HCT116 (cell line): ENCODE results near the gene STAG1. TPM values are rescaled to one million over a fixed set of nuclear protein-coding genes. Genes with fewer than 3 reads are reported as not detected.

Experiments used
- ATAC-seq: fragments of 200-7000 bp; cut with Tn5 transposase; 2 replicates; pipeline ENCODE4 v1.9.1; 2020; ENCODE audit warnings: mild to moderate bottlenecking, moderate library complexity
- BruUV-seq: library from RNA; stranded (reverse); fragments of 400-500 nt; replicated peaks from 2 replicates; lab custom pipeline; 2021; lab: Mats Ljungman, UMichigan
- CTCF ChIA-PET: fragments of 300-600 bp; sonication (Branson Sonifier 250); formaldehyde crosslinking; loops from one replicate; lab custom pipeline; 2021; ENCODE audit warnings: antibody characterized with exemption; lab: Charles Lee
- POLR2A ChIA-PET: fragments of 300-600, 350-600 bp; sonication (Branson Sonifier 250); formaldehyde crosslinking; loops from one replicate; lab custom pipeline; 2021; ENCODE audit warnings: antibody characterized with exemption; lab: Charles Lee
- RAD21 ChIA-PET, 2 experiments: fragments of 300-600 bp; sonication (Branson Sonifier 250); formaldehyde crosslinking; loops; one replicate each; lab custom pipeline; 2023; ENCODE audit warnings: low total read pairs in 2 of 2; ENCODE audit not compliant: uncharacterized antibody in 2 of 2, unreplicated experiment in 2 of 2, low non-redundant PET in 1 of 2; lab: Charles Lee
- DNase-seq: peaks from one replicate; pipeline ENCODE4 v3.0.0-alpha.2; 2010; ENCODE audit warnings: low read depth, low spot score
- H2AFZ ChIP-seq: fragments of 200-600 bp; shearing (Covaris generic), sonication (generic); 2 replicates; pipeline ENCODE4 v1.6.1; 2017; ENCODE audit warnings: low read depth, mixed run types, mixed read lengths, antibody characterized with exemption, low read length; ENCODE audit not compliant: poor library complexity, severe bottlenecking
- H3K27ac ChIP-seq: 2 replicates; pipeline ENCODE4 v1.5.1; 2012; ENCODE audit warnings: low read depth, low read length
- H3K27me3 ChIP-seq: fragments of 200-600 bp; sonication (generic); 2 replicates; pipeline ENCODE4 v1.6.1; 2016; ENCODE audit warnings: mixed run types, low read length, mixed read lengths; ENCODE audit not compliant: insufficient read depth
- H3K36me3 ChIP-seq, 2 experiments: fragments of 200-500 bp in 1 of 2; fragments of 200-600 bp in 1 of 2; sonication (Bioruptor generic) in 1 of 2; sonication (generic) in 1 of 2; 2 replicates each; pipeline versions ENCODE4 v1.5.1 to v1.6.1; 2014 to 2016; ENCODE audit warnings: low read length in 2 of 2, inconsistent platforms in 1 of 2, mixed read lengths in 1 of 2, mixed run types in 1 of 2; ENCODE audit not compliant: insufficient read depth in 2 of 2, control insufficient read depth in 1 of 2
- H3K4me1 ChIP-seq, 2 experiments: fragments of 200-600 bp in 1 of 2; sonication (generic) in 1 of 2; 2 replicates each; pipeline versions ENCODE4 v1.5.1 to v1.6.1; 2012 to 2017; ENCODE audit warnings: low read length in 2 of 2, inconsistent platforms in 1 of 2, mild to moderate bottlenecking in 1 of 2, mixed read lengths in 1 of 2, mixed run types in 1 of 2, moderate library complexity in 1 of 2; ENCODE audit not compliant: insufficient read depth in 2 of 2, control insufficient read depth in 1 of 2
- H3K4me2 ChIP-seq: fragments of 200-600 bp; sonication (generic); 2 replicates; pipeline ENCODE4 v1.6.1; 2017; ENCODE audit warnings: mixed run types, low read length, mixed read lengths
- H3K4me3 ChIP-seq, 2 experiments: fragments of 200-600 bp in 1 of 2; sonication (generic) in 1 of 2; replicated peaks in 1 of 2; 2 replicates each; pipeline ENCODE4 v1.5.1; 2011 to 2016; ENCODE audit warnings: low read length in 2 of 2, control low read depth in 1 of 2, low read depth in 1 of 2, mild to moderate bottlenecking in 1 of 2, mixed read lengths in 1 of 2, mixed run types in 1 of 2
- H3K79me2 ChIP-seq: fragments of 200-600 bp; sonication (generic); 2 replicates; pipeline ENCODE4 v1.6.1; 2017; ENCODE audit warnings: mild to moderate bottlenecking, mixed run types, low read length, moderate library complexity, mixed read lengths; ENCODE audit not compliant: insufficient read depth
- H3K9ac ChIP-seq: fragments of 200-600 bp; sonication (generic); 2 replicates; pipeline ENCODE4 v1.6.1; 2016; ENCODE audit warnings: low read length, mixed read lengths
- H3K9me2 ChIP-seq: fragments of 200-600 bp; sonication (generic), shearing (Covaris generic); 2 replicates; pipeline ENCODE4 v1.6.1; 2017; ENCODE audit warnings: mixed run types, mild to moderate bottlenecking, moderate library complexity; ENCODE audit not compliant: insufficient read depth
- H3K9me3 ChIP-seq, 2 experiments: fragments of 200-500 bp in 1 of 2; fragments of 200-600 bp in 1 of 2; sonication (Bioruptor generic) in 1 of 2; sonication (generic) in 1 of 2; 2 replicates each; pipeline ENCODE4 v1.6.1; 2014 to 2017; ENCODE audit warnings: low read length in 2 of 2, mixed read lengths in 2 of 2, inconsistent platforms in 1 of 2, low read depth in 1 of 2, mild to moderate bottlenecking in 1 of 2, mixed run types in 1 of 2, moderate library complexity in 1 of 2; ENCODE audit not compliant: control insufficient read depth in 1 of 2, insufficient read depth in 1 of 2
- H4K20me1 ChIP-seq: fragments of 200-600 bp; sonication (generic), shearing (Covaris generic); 2 replicates; pipeline ENCODE4 v1.6.1; 2017; ENCODE audit warnings: mixed run types, mild to moderate bottlenecking, moderate library complexity; ENCODE audit not compliant: insufficient read depth
- CEBPB ChIP-seq: IDR thresholded peaks from 2 replicates; pipeline ENCODE4 v1.6.1; 2012; ENCODE audit warnings: low read depth
- CTCF ChIP-seq, 3 experiments: fragments of 200-600 bp in 1 of 3; sonication (generic) in 1 of 3; IDR thresholded peaks in 2 of 3; conservative IDR thresholded peaks in 1 of 3; 2 replicates each; pipeline ENCODE4 v1.5.1; 2012 to 2017; ENCODE audit warnings: low read depth in 2 of 3, low read length in 2 of 3, antibody characterized with exemption in 1 of 3, borderline replicate concordance in 1 of 3, control low read depth in 1 of 3, mild to moderate bottlenecking in 1 of 3, mixed read lengths in 1 of 3, mixed run types in 1 of 3, moderate library complexity in 1 of 3; ENCODE audit not compliant: insufficient read depth in 1 of 3
- JUND ChIP-seq: IDR thresholded peaks from 2 replicates; pipeline ENCODE4 v1.6.1; 2012
- REST ChIP-seq: IDR thresholded peaks from 2 replicates; pipeline ENCODE4 v1.6.1; 2012; ENCODE audit warnings: low read depth
- SP1 ChIP-seq: IDR thresholded peaks from 2 replicates; pipeline ENCODE4 v1.6.1; 2012; ENCODE audit warnings: low read depth
- ZFX ChIP-seq: fragments of 450-650 bp; IDR thresholded peaks from 2 replicates; pipeline ENCODE4 v1.6.1; 2017
- intact Hi-C: fragments of 100-400 bp; cut with micrococcal nuclease; formaldehyde crosslinking; loops from 2 replicates; pipeline ENCODE4 v1.10.0; 2022
- total RNA-seq: library from RNA; stranded (reverse); gene quantifications from one replicate; pipeline ENCODE4 v1.2.1, GENCODE V29; 2021; ENCODE audit not compliant: unreplicated experiment
- TF ChIP-seq, protein P1 (sequence below): IDR thresholded peaks from 2 replicates; pipeline ENCODE4 v1.6.1; 2011; ENCODE audit warnings: mild to moderate bottlenecking, low read length, moderate library complexity; ENCODE audit not compliant: insufficient replicate concordance; ENCODE audit errors: extremely low read depth
- TF ChIP-seq, protein P2 (sequence below): IDR thresholded peaks from 2 replicates; pipeline ENCODE4 v1.6.1; 2012

STAG1 gene
- total RNA-seq, 1 experiment from 2014 or later: 29.4 TPM

- no peaks in the 10 kb centered on the region for H3K36me3 ChIP-seq
- no peak overlapping the region for H3K4me3 ChIP-seq
- POLR2A ChIA-PET: no interaction called here
- CTCF ChIA-PET: interaction anchor here (1.1 kb wide), 1 partner anchor 10 kb away, joined by 3 read pairs; no protein-coding TSS in a partner anchor
- RAD21 ChIA-PET: no interaction called here
- DNase-seq (no peak), ATAC-seq (no peak)
- intact Hi-C loops: no loop called here
- H3K9ac ChIP-seq: no peak overlapping the region
- no peak overlapping the region for H3K27ac ChIP-seq
- no peaks in the 10 kb centered on the region for H3K27me3 ChIP-seq
- peaks cover 3 to 5% of the 10 kb centered on the region in 2 experiments; a peak in 2 of 4 replicates for H3K4me1 ChIP-seq
- peaks cover 0 to 9% of the 10 kb centered on the region in 2 experiments; a peak in 1 of 4 replicates for H3K9me3 ChIP-seq
- TF ChIP-seq, protein P1, sequence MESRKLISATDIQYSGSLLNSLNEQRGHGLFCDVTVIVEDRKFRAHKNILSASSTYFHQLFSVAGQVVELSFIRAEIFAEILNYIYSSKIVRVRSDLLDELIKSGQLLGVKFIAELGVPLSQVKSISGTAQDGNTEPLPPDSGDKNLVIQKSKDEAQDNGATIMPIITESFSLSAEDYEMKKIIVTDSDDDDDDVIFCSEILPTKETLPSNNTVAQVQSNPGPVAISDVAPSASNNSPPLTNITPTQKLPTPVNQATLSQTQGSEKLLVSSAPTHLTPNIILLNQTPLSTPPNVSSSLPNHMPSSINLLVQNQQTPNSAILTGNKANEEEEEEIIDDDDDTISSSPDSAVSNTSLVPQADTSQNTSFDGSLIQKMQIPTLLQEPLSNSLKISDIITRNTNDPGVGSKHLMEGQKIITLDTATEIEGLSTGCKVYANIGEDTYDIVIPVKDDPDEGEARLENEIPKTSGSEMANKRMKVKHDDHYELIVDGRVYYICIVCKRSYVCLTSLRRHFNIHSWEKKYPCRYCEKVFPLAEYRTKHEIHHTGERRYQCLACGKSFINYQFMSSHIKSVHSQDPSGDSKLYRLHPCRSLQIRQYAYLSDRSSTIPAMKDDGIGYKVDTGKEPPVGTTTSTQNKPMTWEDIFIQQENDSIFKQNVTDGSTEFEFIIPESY: no peak
- TF ChIP-seq SP1: no peak
- BruUV-seq: no TSS peak
- no peaks in the 10 kb centered on the region for H3K9me2 ChIP-seq
- no peaks in the 10 kb centered on the region for H4K20me1 ChIP-seq
- no peak overlapping the region for H2AFZ ChIP-seq
- peaks cover 16% of the 10 kb centered on the region for H3K79me2 ChIP-seq
- H3K4me2 ChIP-seq: no peak overlapping the region
Measured at GRCh38 chr3:136535906-136536305, 216.3 kb downstream of the STAG1 start.

GRCh38 chr3:136532766-136533165 is 219.4 kb downstream of the STAG1 start:
- ATAC-seq: no peak
- no peak for DNase-seq
- H3K27me3 ChIP-seq: no peaks in the 10 kb centered on the region
- no peak overlapping the region for H3K4me2 ChIP-seq
- POLR2A ChIA-PET: no interaction called here
- no peak overlapping the region for H2AFZ ChIP-seq
- H3K4me1 ChIP-seq: peaks cover 2 to 4% of the 10 kb centered on the region in 2 experiments; a peak in 2 of 4 replicates
- H3K9ac ChIP-seq: no peak overlapping the region
- H3K9me2 ChIP-seq: no peaks in the 10 kb centered on the region
- no peak overlapping the region for H3K4me3 ChIP-seq
- no peak overlapping the region for H3K27ac ChIP-seq
- H4K20me1 ChIP-seq: no peaks in the 10 kb centered on the region
- H3K36me3 ChIP-seq: no peaks in the 10 kb centered on the region
- H3K9me3 ChIP-seq: peaks cover 0 to 9% of the 10 kb centered on the region in 2 experiments; a peak in 1 of 4 replicates
- intact Hi-C loops: no loop called here
- peaks cover 34% of the 10 kb centered on the region for H3K79me2 ChIP-seq
- CTCF ChIA-PET: no interaction called here
- RAD21 ChIA-PET: no interaction called here
- no TSS peak for BruUV-seq
- no peak for TF ChIP-seq CTCF (IDR thresholded peaks at IDR 0.05 in 2 of 3, conservative IDR thresholded peaks at IDR 0.05 in 1 of 3; ENCODE audit: borderline replicate concordance in 1 of 3, insufficient read depth in 1 of 3, low read depth in 2 of 3, low read length in 2 of 3)
- no peak for TF ChIP-seq CEBPB
- TF ChIP-seq ZFX: no peak
- TF ChIP-seq JUND: no peak
- TF ChIP-seq, protein P1: no peak
- no peak for TF ChIP-seq REST
- TF ChIP-seq, protein P2, sequence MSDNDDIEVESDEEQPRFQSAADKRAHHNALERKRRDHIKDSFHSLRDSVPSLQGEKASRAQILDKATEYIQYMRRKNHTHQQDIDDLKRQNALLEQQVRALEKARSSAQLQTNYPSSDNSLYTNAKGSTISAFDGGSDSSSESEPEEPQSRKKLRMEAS: no peak
